Astrocyte of the spinal cord (primary cell): ENCODE data around the gene RAP1B.

Experiments
- DNase-seq: peaks from one replicate; pipeline ENCODE4 v3.0.0; 2011; ENCODE audit warnings: low read depth, low spot score
- H3K4me3 ChIP-seq: 2 replicates; pipeline ENCODE4 v1.5.1; 2011; ENCODE audit warnings: low read depth, mild to moderate bottlenecking, low read length, moderate library complexity
- CTCF ChIP-seq: IDR thresholded peaks from 2 replicates; pipeline ENCODE4 v1.5.1; 2012; ENCODE audit warnings: low read depth, mild to moderate bottlenecking, low read length, inconsistent platforms
- in situ Hi-C: cut with HindIII; loops from 2 replicates; pipeline ENCODE4 v1.10.0; 2017; ENCODE audit warnings: low sequenced_read_pairs

The RAP1B gene

GRCh38 chr12:68647507-68647906 lies 36.8 kb downstream of the RAP1B start:
- no peak for DNase-seq
- no peak overlapping the region for H3K4me3 ChIP-seq
- in situ Hi-C loops = no loop called here
- no peak for TF ChIP-seq CTCF

GRCh38 chr12:68648179-68648578 lies 37.5 kb downstream of the RAP1B start:
- no peak for TF ChIP-seq CTCF
- no peak for DNase-seq
- in situ Hi-C loops = no loop called here
- no peak overlapping the region for H3K4me3 ChIP-seq

GRCh38 chr12:68665016-68665569 lies 54.4 kb downstream of the RAP1B start:
- no peak for TF ChIP-seq CTCF
- H3K4me3 ChIP-seq = no peak overlapping the region
- in situ Hi-C loops = no loop called here
- DNase-seq = no peak

GRCh38 chr12:68667291-68667690 lies 56.6 kb downstream of the RAP1B start:
- TF ChIP-seq CTCF = no peak
- no peak for DNase-seq
- in situ Hi-C loops = no loop called here
- no peak overlapping the region for H3K4me3 ChIP-seq

GRCh38 chr12:68667896-68668295 lies 57.2 kb downstream of the RAP1B start:
- in situ Hi-C loops = no loop called here
- TF ChIP-seq CTCF = no peak
- DNase-seq = no peak
- no peak overlapping the region for H3K4me3 ChIP-seq

- H3K4me3 ChIP-seq = no peak overlapping the region
- in situ Hi-C loops = no loop called here
- DNase-seq = no peak
- no peak for TF ChIP-seq CTCF
Observed at GRCh38 chr12:68671179-68671578, 60.5 kb downstream of the RAP1B start.

GRCh38 chr12:68673788-68674187 lies 63.1 kb downstream of the RAP1B start:
- in situ Hi-C loops = no loop called here
- no peak overlapping the region for H3K4me3 ChIP-seq
- DNase-seq = no peak
- TF ChIP-seq CTCF = no peak
